Measurements from ENCODE around the gene PAX7.

The PAX7 gene

DNA sequence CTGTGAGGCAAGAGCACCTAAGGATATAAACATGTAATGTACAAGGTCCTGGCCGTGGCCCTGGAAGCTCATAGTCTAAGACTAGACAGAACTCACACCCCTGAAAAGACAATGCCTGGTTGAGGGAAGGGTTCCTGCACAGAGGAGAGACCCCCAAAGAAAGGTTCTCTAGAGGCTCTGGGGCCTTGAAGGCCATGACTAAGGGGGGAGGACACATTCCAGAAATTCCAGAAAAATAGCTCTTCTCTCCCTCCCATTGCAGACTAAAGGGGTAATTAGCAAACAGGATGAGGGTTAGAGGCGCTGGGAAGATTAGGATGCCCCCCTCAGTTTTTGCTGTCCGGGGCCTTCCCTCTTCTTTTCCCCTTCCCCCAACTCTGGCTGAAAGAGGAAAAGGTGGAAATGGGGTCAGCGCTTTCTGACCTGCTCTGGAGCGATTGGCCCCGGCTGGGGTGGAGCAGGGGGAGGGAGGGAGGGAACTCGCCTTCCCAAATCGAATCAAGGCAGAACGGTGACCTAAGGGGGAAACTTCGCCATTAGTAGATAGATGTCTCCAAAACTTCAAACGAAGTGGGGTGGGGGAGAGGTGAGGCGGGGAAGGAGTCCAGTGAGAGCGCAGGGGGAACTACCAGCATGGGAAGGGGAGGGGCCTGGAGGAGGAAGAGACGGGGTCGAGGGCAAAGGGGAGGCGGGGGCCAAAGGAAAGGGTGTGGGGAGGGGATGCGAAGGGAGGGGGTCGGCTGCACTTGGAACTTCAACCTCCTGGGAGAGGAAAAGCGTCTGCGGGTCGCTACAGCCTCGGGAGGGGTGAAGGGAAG is 11.8 kb downstream of the PAX7 start:
- DNase-seq = no peak

- DNase-seq = peak; percentile 67
Observed at GRCh38 chr1:18643154-18644012, 12.7 kb downstream of the PAX7 start.

DNA sequence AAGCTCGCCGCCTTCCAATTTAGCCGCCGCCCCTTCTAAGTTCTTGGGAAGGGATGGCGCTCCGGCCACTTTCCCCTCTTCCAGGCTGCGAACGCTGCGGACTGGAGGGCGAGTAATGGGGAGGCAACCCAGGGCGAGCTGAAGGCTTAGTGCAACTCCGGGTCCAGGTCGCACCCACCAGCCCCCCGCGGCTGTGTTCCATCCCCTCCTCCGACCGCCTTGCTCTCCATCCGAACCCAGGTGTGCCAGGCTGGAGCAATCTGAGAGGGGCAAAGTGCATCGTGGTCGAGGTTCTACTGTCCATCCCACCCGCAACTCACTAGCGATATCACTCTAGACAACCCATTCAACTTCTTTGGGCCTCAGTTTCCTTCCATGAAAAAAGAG is 13.4 kb downstream of the PAX7 start:
- DNase-seq = no peak

GRCh38 chr1:18644446-18644845 is 13.8 kb downstream of the PAX7 start:
- DNase-seq = no peak

DNA sequence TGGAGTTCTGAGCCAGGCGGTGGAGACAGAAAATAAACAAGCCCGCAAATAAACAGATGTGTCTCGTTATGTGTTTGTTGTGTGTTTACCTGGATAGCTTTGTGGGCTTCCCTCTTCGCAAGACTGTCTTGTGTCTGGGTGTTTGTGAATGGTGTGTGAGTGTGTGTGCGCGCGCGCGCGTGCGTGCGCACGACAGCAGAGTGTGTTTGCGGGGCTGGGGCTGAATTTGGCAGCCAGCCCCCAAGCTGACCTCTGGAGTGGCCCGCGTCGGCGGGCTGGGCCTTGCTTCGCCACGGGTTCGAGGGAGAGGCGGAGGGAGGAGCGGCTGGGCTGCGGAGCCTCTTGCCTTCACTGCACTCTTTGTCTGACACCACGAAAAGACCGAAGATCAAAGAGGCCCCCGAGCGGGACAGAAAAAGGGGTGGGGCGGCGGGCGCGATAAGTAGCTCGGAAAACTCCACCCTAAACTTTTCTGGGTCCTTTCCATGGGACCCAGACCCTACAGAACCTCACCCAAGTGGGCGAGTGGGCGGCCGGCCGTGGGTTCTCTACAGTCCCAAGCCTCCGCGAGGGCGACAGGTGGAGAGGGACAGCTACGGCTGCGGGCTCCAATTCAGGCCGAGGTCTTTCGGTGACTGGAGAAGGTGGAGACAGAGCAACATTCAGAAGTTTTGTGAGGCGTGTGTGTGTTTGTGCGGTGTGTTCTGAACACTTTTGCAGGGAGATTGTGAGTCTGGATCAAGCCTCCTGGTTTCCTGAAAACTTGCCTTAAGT is 14.5 kb downstream of the PAX7 start:
- DNase-seq = no peak

DNA sequence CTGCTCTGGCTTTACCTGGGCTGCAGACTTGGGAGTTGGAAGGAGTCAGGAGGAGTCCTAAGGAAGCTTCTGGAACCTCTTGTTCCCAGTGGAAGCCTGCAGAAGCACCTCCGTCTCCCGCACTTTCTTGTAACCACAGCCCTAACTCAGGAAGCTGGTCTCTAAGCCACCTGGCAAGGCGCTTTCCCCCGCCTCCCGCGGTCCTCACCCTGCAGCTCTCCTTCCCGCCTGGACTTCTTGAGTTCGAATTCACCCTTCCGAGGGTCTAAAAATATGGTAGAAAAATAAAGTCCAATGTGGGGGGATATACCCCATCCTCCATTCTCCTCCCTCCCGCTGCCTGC is 15.1 kb downstream of the PAX7 start:
- DNase-seq = peak; percentile 36

GRCh38 chr1:18646091-18646785 is 15.6 kb downstream of the PAX7 start:
- DNase-seq = peak; percentile 45

GRCh38 chr1:18646786-18647410 is 16.3 kb downstream of the PAX7 start:
- peak; percentile 26 for DNase-seq

GRCh38 chr1:18647681-18648214 is 17.1 kb downstream of the PAX7 start:
- no peak for DNase-seq

DNA sequence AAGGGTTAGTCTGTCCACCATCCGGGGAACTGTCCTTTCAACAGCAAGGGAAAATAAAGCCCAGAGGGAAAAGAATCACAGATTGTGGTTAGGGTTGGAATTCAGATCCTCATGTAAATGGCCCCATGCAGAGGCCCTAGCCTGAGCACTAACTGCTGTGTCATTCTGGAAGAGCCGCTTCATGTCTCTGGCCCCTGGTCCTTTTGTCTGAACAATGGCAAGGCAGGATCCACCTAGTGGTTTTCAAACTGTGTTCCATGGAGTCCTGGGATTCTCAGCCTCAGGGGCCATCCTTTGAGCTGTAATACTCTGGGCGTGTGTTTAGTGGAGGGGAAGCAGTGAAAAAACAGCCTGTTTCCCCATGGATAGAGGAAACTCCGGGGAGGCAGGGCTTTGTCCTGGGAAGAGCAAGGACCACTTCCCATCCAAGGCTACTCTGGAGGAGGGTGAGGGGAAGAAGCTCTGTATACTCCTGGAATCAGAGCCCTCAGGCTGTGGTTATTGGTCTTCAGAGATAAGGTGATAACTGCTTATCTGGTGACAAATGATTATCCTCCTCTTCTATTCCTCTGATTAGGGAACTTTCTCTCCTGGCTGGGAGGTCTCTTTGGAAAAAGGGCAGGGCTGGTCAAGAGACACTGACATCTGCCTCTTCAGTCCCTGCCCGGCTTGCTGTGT is 19.2 kb downstream of the PAX7 start:
- DNase-seq = no peak

DNA sequence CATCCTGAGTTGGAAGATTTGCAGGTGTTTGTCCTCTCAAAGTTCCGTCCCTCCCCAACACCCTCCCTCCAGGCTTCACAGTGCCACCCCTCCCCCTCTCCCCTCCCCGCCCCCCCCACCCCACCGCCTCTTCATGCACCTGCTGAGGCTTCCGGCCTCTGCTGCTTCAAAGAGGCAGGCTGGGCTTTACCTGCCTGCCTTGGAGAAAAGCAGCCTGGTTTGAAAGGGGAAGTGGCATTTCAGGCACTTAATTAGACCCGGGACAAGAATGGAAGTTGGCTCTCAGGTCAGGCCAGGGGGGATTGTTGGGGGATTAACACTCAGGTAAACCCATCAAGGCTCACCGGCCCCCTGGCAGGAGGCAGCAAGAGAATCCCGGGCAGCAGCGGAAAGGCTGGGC is 21.1 kb downstream of the PAX7 start:
- no peak for DNase-seq

- DNase-seq = no peak
Observed at GRCh38 chr1:18652791-18653190, 22.1 kb downstream of the PAX7 start.

DNA sequence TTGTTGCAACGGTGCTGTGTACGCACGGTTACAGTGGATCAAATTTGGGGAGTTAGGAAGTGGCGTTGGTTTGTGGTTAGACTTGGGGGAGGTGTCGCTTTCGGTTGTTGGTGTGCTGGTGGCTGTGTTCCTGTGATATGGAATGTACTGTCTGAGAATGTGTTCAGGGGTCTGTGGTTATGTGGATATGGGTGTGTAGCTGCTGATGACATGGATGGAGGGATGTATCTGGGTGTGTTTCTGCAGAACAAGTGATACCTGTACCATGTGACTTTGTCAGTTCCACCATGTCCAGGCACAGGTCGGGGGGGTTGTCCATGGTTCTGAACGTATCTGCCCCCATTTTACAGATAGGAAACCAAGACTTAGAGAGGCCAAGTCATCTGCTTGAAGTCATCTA is 22.7 kb downstream of the PAX7 start:
- DNase-seq = no peak

- no peak for DNase-seq
Observed at GRCh38 chr1:18653916-18654315, 23.3 kb downstream of the PAX7 start.

GRCh38 chr1:18654599-18654998 is 24.0 kb downstream of the PAX7 start:
- no peak for DNase-seq

DNA sequence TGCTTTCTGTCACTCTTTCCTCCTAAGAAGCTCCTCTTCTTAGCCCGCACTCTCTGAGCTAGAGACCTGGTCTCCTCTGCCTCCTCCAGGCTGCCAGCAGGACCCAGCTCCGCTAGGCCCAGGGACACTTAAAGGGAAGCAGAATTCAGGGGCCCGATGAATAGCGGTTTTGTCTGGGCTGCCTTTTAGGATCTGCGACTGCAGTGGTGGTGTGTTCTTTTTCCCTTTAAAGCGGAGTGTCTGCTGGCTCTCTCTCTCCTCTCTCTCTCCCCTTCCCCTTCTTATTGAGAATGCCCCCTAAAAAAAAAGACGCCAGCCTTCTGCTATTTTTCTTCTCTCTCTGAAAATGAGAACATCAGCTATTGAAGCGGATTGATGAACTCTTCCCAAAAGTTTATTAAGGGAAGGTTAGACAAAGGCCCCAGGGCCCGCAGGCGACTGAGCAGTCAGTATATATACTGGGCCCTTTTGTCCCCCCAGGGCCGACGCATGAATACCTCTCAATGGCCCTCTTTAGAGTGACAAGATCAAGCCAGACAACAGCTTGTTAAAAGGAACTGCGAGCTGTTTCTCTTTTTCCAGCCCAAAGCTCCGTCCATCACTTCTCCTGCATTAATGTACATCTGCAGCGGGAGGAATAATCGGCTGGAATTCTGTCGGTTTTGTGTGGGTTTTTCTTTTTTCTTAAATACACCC is 27.0 kb downstream of the PAX7 start:
- peak; percentile 31 for DNase-seq

DNA sequence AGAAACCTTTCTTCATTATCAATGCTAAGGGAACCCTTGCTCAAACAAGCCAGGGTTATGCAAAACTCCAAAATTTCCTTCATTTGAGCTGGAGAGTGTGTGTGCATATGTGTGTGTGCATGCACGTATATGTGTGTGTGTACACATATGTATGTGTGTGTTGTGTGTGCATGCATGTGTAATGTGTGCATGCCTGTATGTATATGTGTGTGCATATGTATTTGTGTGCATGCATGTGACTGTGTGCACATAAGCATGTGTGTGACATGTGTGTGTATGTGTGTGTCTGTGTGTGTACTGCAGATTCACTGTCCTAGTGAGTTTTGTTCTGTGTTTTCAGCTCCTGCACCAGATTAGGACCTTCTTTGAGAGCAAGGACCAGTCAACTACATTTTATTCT is 28.2 kb downstream of the PAX7 start:
- no peak for DNase-seq

GRCh38 chr1:18661404-18662285 is 31.0 kb downstream of the PAX7 start:
- DNase-seq = peak; percentile 69

DNA sequence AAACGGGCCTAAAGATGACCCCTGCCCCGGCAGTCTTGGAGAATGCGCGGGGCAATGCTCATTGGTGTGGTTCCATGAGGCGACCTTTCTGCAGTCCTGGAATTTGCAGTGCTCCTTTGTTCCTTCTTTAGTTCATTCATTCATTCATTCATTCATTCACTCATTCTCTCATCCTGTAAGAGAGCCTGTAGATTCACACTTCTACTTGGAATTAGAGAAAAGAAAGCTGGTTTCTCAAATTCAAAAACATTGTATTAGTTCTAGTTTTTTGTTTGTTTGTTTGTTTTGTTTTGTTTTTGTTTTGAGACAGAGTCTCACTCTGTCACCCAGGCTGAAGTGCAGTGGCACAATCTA is 31.6 kb downstream of the PAX7 start:
- no peak for DNase-seq

All from NCI-H82 (cell line).